ENCODE data around the gene PTPRN2.
"Not testable (repeated sequence)": the region's sequence is repeated elsewhere in the genome, so short reads cannot be mapped to it uniquely, and the experiment has no call there.

PTPRN2 gene

GRCh38 chr7:158277219-158278141 lies 310.1 kb downstream of the PTPRN2 start:
- Histone ChIP-seq H3K9me3 (ENCODE audit: control insufficient read depth, low read length) (no peaks in the 10 kb centered on the region), H3K4me3 (ENCODE audit: low read length) (no peak overlapping the region), H3K4me1 (ENCODE audit: control insufficient read depth, insufficient read depth, low read length) (no peaks in the 10 kb centered on the region), H3K27me3 (ENCODE audit: control insufficient read depth, insufficient read depth, low read length) (no peaks in the 10 kb centered on the region), H3K9ac (ENCODE audit: low read length) (no peak overlapping the region), H3K36me3 (ENCODE audit: control insufficient read depth, insufficient read depth, low read length) (no peaks in the 10 kb centered on the region)

DNA sequence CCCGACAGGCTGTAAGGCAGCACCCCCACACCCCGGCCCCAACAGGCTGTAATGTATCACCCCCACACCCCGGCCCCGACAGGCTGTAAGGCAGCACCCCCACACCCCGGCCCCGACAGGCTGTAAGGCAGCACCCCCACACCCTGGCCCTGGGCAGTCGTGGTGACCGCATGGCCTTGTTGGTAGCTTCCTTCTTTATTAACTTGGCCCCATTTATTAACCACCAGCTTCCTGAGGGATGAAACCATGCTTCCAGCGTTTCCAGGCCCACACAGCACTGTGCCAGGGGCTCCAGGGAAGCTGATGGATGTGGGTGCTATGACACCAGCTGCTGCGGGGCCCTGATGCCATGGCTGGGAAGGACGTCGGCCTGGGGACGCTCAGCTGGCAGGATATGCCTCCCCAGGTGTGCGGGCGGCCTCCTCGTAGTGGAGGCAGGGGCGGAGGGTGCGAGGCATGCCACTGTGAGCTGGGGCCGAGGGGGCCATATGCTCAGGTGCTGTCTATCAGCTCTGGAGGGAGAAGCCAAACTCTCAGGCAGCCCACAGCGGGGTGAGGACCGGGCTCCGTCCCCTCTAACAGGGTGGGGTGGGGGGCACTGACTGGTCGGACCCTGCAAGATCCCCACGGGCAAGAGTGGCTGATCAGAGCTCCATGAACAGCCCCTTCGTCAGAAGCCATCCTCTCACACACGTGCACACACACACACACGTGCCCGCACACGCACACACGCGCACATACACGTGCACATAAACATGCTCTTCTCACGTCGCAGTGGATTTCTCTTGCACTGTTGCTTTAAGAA lies 311.0 kb downstream of the PTPRN2 start:
- Histone ChIP-seq H3K9me3 (ENCODE audit: control insufficient read depth, low read length) (no peaks in the 10 kb centered on the region), H3K9ac (ENCODE audit: low read length) (no peak overlapping the region), H3K36me3 (ENCODE audit: control insufficient read depth, insufficient read depth, low read length) (no peaks in the 10 kb centered on the region), H3K4me3 (ENCODE audit: low read length) (no peak overlapping the region), H3K4me1 (ENCODE audit: control insufficient read depth, insufficient read depth, low read length) (no peaks in the 10 kb centered on the region), H3K27me3 (ENCODE audit: control insufficient read depth, insufficient read depth, low read length) (no peaks in the 10 kb centered on the region)

GRCh38 chr7:158275711-158276413 lies 311.8 kb downstream of the PTPRN2 start:
- H3K4me1 ChIP-seq (ENCODE audit: control insufficient read depth, insufficient read depth, low read length) = no peaks in the 10 kb centered on the region
- H3K36me3 ChIP-seq (ENCODE audit: control insufficient read depth, insufficient read depth, low read length) = no peaks in the 10 kb centered on the region
- H3K4me3 ChIP-seq (ENCODE audit: low read length) = no peak overlapping the region
- H3K27me3 ChIP-seq (ENCODE audit: control insufficient read depth, insufficient read depth, low read length) = no peaks in the 10 kb centered on the region
- H3K9ac ChIP-seq (ENCODE audit: low read length) = no peak overlapping the region
- no peaks in the 10 kb centered on the region for H3K9me3 ChIP-seq (ENCODE audit: control insufficient read depth, low read length)

GRCh38 chr7:158274996-158275395 lies 312.6 kb downstream of the PTPRN2 start:
- Histone ChIP-seq H3K36me3 (ENCODE audit: control insufficient read depth, insufficient read depth, low read length) (no peaks in the 10 kb centered on the region), H3K4me3 (ENCODE audit: low read length) (no peak overlapping the region), H3K27me3 (ENCODE audit: control insufficient read depth, insufficient read depth, low read length) (no peaks in the 10 kb centered on the region), H3K9ac (ENCODE audit: low read length) (no peak overlapping the region), H3K9me3 (ENCODE audit: control insufficient read depth, low read length) (no peaks in the 10 kb centered on the region), H3K4me1 (ENCODE audit: control insufficient read depth, insufficient read depth, low read length) (no peaks in the 10 kb centered on the region)

- Histone ChIP-seq H3K9ac (ENCODE audit: low read length) (no peak overlapping the region), H3K27me3 (ENCODE audit: control insufficient read depth, insufficient read depth, low read length) (no peaks in the 10 kb centered on the region), H3K4me1 (ENCODE audit: control insufficient read depth, insufficient read depth, low read length) (no peaks in the 10 kb centered on the region), H3K36me3 (ENCODE audit: control insufficient read depth, insufficient read depth, low read length) (no peaks in the 10 kb centered on the region), H3K4me3 (ENCODE audit: low read length) (no peak overlapping the region), H3K9me3 (ENCODE audit: control insufficient read depth, low read length) (no peaks in the 10 kb centered on the region)
Measured at GRCh38 chr7:158274404-158274811, 313.2 kb downstream of the PTPRN2 start.

- H3K4me1 ChIP-seq (ENCODE audit: control insufficient read depth, insufficient read depth, low read length); H3K27me3 ChIP-seq (ENCODE audit: control insufficient read depth, insufficient read depth, low read length); H3K4me3 ChIP-seq (ENCODE audit: low read length); H3K9me3 ChIP-seq (ENCODE audit: control insufficient read depth, low read length); H3K9ac ChIP-seq (ENCODE audit: low read length); H3K36me3 ChIP-seq (ENCODE audit: control insufficient read depth, insufficient read depth, low read length): not testable (repeated sequence)
Measured at GRCh38 chr7:158273756-158274342, 313.8 kb downstream of the PTPRN2 start.

GRCh38 chr7:158273138-158273651 lies 314.4 kb downstream of the PTPRN2 start:
- H3K36me3 ChIP-seq (ENCODE audit: control insufficient read depth, insufficient read depth, low read length) = no peaks in the 10 kb centered on the region
- H3K9me3 ChIP-seq (ENCODE audit: control insufficient read depth, low read length) = no peaks in the 10 kb centered on the region
- no peaks in the 10 kb centered on the region for H3K27me3 ChIP-seq (ENCODE audit: control insufficient read depth, insufficient read depth, low read length)

DNA sequence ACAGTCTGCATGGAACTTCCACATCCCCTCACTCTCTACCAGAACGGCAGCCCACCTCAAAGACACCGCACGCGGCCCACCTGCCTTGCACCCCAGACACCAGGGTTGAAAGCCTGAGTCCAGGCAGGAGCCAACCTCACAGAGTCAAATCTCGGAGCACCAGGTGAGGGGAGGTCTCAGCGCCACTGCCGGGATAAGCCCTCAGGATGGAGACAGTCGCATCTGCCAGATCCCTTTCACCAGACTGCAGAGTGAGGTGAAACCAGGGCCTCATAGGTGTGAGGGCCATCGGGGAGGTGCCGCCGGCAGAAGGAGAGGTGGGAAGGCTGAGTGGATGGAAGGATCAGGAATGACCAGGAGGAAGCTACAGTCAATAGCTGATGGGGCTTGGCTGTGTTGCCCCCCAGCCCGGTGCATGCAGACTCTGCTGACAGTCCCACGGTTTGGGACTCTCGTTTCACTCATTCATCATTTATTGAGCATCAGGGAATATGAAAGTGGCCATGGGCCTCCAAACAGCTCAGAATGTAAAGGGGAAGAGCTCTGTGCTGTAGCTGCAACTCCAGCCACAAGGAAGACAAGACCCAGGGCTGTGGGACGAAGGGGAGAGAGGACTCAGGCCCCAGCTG lies 315.0 kb downstream of the PTPRN2 start:
- Histone ChIP-seq H3K9ac (ENCODE audit: low read length) (no peak overlapping the region), H3K9me3 (ENCODE audit: control insufficient read depth, low read length) (no peaks in the 10 kb centered on the region), H3K4me1 (ENCODE audit: control insufficient read depth, insufficient read depth, low read length) (no peaks in the 10 kb centered on the region), H3K4me3 (ENCODE audit: low read length) (no peak overlapping the region), H3K36me3 (ENCODE audit: control insufficient read depth, insufficient read depth, low read length) (no peaks in the 10 kb centered on the region), H3K27me3 (ENCODE audit: control insufficient read depth, insufficient read depth, low read length) (no peaks in the 10 kb centered on the region)

More at GRCh38 chr7:158273138-158273651, 314.4 kb downstream of the PTPRN2 start:
- H3K4me1 ChIP-seq (ENCODE audit: control insufficient read depth, insufficient read depth, low read length) = no peaks in the 10 kb centered on the region
- H3K9ac ChIP-seq (ENCODE audit: low read length) = no peak overlapping the region
- H3K4me3 ChIP-seq (ENCODE audit: low read length) = no peak overlapping the region

- Histone ChIP-seq H3K9ac (ENCODE audit: low read length) (no peak overlapping the region), H3K9me3 (ENCODE audit: control insufficient read depth, low read length) (no peaks in the 10 kb centered on the region), H3K4me1 (ENCODE audit: control insufficient read depth, insufficient read depth, low read length) (peaks cover 5% of the 10 kb centered on the region), H3K4me3 (ENCODE audit: low read length) (no peak overlapping the region), H3K27me3 (ENCODE audit: control insufficient read depth, insufficient read depth, low read length) (no peaks in the 10 kb centered on the region), H3K36me3 (ENCODE audit: control insufficient read depth, insufficient read depth, low read length) (no peaks in the 10 kb centered on the region)
Measured at GRCh38 chr7:158272091-158272490, 315.5 kb downstream of the PTPRN2 start.

DNA sequence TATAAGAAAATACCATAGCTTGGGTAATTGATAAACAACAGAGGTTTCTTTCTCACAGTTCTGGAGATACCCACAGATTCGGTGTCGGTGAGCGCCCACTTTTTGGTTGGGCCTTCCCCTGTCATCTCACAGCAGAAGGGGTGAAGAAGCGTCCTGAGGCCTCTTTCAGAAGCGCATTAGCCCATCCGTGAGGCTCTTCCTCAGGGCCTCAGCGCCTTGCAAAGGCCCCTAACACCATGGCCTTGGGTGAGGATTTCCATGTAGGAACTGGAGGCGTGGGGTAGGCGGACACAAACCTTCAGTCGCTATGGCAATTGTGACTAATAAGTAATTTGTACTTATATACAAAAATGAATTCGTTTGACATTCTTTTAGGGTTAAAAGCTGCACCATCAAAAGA lies 316.0 kb downstream of the PTPRN2 start:
- no peaks in the 10 kb centered on the region for H3K27me3 ChIP-seq (ENCODE audit: control insufficient read depth, insufficient read depth, low read length)
- peaks cover 9% of the 10 kb centered on the region for H3K4me1 ChIP-seq (ENCODE audit: control insufficient read depth, insufficient read depth, low read length)
- no peaks in the 10 kb centered on the region for H3K9me3 ChIP-seq (ENCODE audit: control insufficient read depth, low read length)
- H3K36me3 ChIP-seq (ENCODE audit: control insufficient read depth, insufficient read depth, low read length) = no peaks in the 10 kb centered on the region
- H3K4me3 ChIP-seq (ENCODE audit: low read length) = no peak overlapping the region
- no peak overlapping the region for H3K9ac ChIP-seq (ENCODE audit: low read length)

DNA sequence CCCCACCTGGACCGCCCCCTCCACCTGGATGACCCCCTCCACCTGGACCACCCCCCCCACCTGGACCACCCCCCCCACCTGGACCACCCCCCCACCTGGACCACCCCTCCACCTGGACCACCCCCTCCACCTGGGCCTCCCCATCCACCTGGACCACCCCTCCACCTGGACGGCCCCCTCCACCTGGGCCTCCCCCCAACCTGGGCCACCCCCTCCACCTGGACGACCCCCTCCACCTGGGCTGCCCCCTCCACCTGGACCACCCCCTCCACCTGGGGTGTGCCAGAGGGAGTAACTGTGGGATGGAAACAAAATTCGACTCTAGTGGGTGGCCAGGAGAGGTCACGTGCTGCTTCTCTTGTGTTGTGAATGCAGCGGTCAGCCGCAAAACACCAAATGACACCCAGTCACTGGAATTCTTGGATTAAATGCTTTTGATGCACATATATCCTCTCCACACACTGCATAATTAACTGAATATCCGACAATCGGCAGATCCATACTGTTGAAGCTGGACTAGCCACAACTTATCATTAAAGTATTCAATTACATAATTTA lies 316.7 kb downstream of the PTPRN2 start:
- H3K27me3 ChIP-seq (ENCODE audit: control insufficient read depth, insufficient read depth, low read length) = no peaks in the 10 kb centered on the region

More for the DNA sequence above, 316.7 kb downstream of the PTPRN2 start:
- Histone ChIP-seq H3K36me3 (ENCODE audit: control insufficient read depth, insufficient read depth, low read length) (no peaks in the 10 kb centered on the region), H3K9ac (ENCODE audit: low read length) (no peak overlapping the region), H3K4me1 (ENCODE audit: control insufficient read depth, insufficient read depth, low read length) (peaks cover 10% of the 10 kb centered on the region), H3K4me3 (ENCODE audit: low read length) (no peak overlapping the region), H3K9me3 (ENCODE audit: control insufficient read depth, low read length) (no peaks in the 10 kb centered on the region)

All from mucosa of stomach (tissue), 1 donor.